ENCODE data around the gene TCTN1. TPM values are rescaled to one million over a fixed set of nuclear protein-coding genes. Genes with fewer than 3 reads are reported as not detected.

TCTN1 gene
- total RNA-seq, 1 experiment from 2014 or later = 58.3 TPM

- no peaks in the 10 kb centered on the region for H4K20me1 ChIP-seq (ENCODE audit: insufficient read depth)
- ChIA-PET POLR2A (ENCODE audit: unreplicated experiment) (no interaction called here), CTCF (no interaction called here)
- H3K27ac ChIP-seq = no peak overlapping the region
- no TSS peak for BruUV-seq (replicated peaks)
- intact Hi-C loops (cut with micrococcal nuclease; ENCODE audit: unreplicated experiment) = no loop called here
- no peak for DNase-seq
- H3K36me3 ChIP-seq (ENCODE audit: low read depth) = no peaks in the 10 kb centered on the region
- TF ChIP-seq EZH2 (IDR thresholded peaks at IDR 0.05; ENCODE audit: low read depth) = no peak
- TF ChIP-seq, protein P1, sequence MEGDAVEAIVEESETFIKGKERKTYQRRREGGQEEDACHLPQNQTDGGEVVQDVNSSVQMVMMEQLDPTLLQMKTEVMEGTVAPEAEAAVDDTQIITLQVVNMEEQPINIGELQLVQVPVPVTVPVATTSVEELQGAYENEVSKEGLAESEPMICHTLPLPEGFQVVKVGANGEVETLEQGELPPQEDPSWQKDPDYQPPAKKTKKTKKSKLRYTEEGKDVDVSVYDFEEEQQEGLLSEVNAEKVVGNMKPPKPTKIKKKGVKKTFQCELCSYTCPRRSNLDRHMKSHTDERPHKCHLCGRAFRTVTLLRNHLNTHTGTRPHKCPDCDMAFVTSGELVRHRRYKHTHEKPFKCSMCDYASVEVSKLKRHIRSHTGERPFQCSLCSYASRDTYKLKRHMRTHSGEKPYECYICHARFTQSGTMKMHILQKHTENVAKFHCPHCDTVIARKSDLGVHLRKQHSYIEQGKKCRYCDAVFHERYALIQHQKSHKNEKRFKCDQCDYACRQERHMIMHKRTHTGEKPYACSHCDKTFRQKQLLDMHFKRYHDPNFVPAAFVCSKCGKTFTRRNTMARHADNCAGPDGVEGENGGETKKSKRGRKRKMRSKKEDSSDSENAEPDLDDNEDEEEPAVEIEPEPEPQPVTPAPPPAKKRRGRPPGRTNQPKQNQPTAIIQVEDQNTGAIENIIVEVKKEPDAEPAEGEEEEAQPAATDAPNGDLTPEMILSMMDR (conservative IDR thresholded peaks at IDR 0.05) = no peak
- no peak overlapping the region for H2AFZ ChIP-seq
- no peaks in the 10 kb centered on the region for H3K79me2 ChIP-seq (ENCODE audit: low read depth)
- H3K4me2 ChIP-seq = no peak overlapping the region
- 0 out of 2 replicates have a peak, but pooled peaks cover 3% of the 10 kb centered on the region for H3F3A ChIP-seq (ENCODE audit: insufficient read depth, low read depth)
- no peaks in the 10 kb centered on the region for H3K4me1 ChIP-seq (replicated peaks; ENCODE audit: insufficient read depth)
- no peak overlapping the region for H3K4me3 ChIP-seq
- no peaks in the 10 kb centered on the region for H3K9me2 ChIP-seq (ENCODE audit: insufficient read depth)
- H3K9me3 ChIP-seq (ENCODE audit: insufficient read depth, low read depth) = no peaks in the 10 kb centered on the region
- no peaks in the 10 kb centered on the region for H3K27me3 ChIP-seq (ENCODE audit: insufficient read depth, low read depth)
These were observed 42.2 kb downstream of the TCTN1 start for GRCh38 chr12:110656071-110656655.

DNA sequence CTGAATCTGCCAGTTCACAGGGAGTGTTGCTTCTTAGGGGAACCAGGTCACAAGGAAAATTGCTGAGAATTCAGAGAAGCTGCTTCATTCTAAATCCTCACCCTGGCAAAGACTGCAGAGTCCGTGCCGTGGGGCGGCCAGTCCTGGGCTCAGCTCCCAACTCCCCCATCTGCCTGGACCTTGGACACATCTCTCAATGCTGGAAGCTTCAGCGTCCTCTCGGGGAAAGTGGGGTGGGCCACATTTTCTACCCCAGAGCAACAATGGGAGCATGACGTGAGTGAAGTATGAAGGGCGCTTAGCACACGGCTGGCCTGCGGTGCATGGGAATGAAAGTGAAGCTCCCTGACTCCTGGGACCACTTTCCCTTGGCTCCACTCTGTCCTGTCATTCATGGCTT is 43.8 kb downstream of the TCTN1 start:
- ChIA-PET POLR2A (ENCODE audit: unreplicated experiment) (no interaction called here), CTCF (no interaction called here)
- no TSS peak for BruUV-seq (replicated peaks)
- DNase-seq = no peak
- H3K4me2 ChIP-seq = no peak overlapping the region
- H2AFZ ChIP-seq = no peak overlapping the region
- intact Hi-C loops (cut with micrococcal nuclease; ENCODE audit: unreplicated experiment) = no loop called here
- H3K27me3 ChIP-seq (ENCODE audit: insufficient read depth, low read depth) = no peaks in the 10 kb centered on the region
- H3K27ac ChIP-seq = no peak overlapping the region
- H3K9me3 ChIP-seq (ENCODE audit: insufficient read depth, low read depth) = no peaks in the 10 kb centered on the region
- no peaks in the 10 kb centered on the region for H3K9me2 ChIP-seq (ENCODE audit: insufficient read depth)
- no peaks in the 10 kb centered on the region for H3K4me1 ChIP-seq (replicated peaks; ENCODE audit: insufficient read depth)
- no peak overlapping the region for H3K4me3 ChIP-seq
- no peaks in the 10 kb centered on the region for H4K20me1 ChIP-seq (ENCODE audit: insufficient read depth)
- H3K36me3 ChIP-seq (ENCODE audit: low read depth) = no peaks in the 10 kb centered on the region
- 0 out of 2 replicates have a peak, but pooled peaks cover under 1% of the 10 kb centered on the region for H3F3A ChIP-seq (ENCODE audit: insufficient read depth, low read depth)
- TF ChIP-seq EZH2 (IDR thresholded peaks at IDR 0.05; ENCODE audit: low read depth) = no peak
- TF ChIP-seq, protein P1 (conservative IDR thresholded peaks at IDR 0.05) = no peak
- H3K79me2 ChIP-seq (ENCODE audit: low read depth) = no peaks in the 10 kb centered on the region

- Histone ChIP-seq H3K4me1 (replicated peaks; ENCODE audit: insufficient read depth) (no peaks in the 10 kb centered on the region), H4K20me1 (ENCODE audit: insufficient read depth) (no peaks in the 10 kb centered on the region), H3K79me2 (ENCODE audit: low read depth) (no peaks in the 10 kb centered on the region), H3K9me3 (ENCODE audit: insufficient read depth, low read depth) (no peaks in the 10 kb centered on the region), H3K27ac (no peak overlapping the region), H3K9me2 (ENCODE audit: insufficient read depth) (no peaks in the 10 kb centered on the region), H3K4me3 (no peak overlapping the region), H3K36me3 (ENCODE audit: low read depth) (no peaks in the 10 kb centered on the region), H2AFZ (no peak overlapping the region), H3F3A (ENCODE audit: insufficient read depth, low read depth) (no peaks in the 10 kb centered on the region), H3K4me2 (no peak overlapping the region), H3K27me3 (ENCODE audit: insufficient read depth, low read depth) (no peaks in the 10 kb centered on the region)
- BruUV-seq (replicated peaks) = no TSS peak
- TF ChIP-seq, protein P1 (conservative IDR thresholded peaks at IDR 0.05) = no peak
- TF ChIP-seq EZH2 (IDR thresholded peaks at IDR 0.05; ENCODE audit: low read depth) = no peak
- POLR2A ChIA-PET (ENCODE audit: unreplicated experiment) = no interaction called here
- DNase-seq = no peak
- intact Hi-C loops (cut with micrococcal nuclease; ENCODE audit: unreplicated experiment) = no loop called here
- CTCF ChIA-PET = no interaction called here
These were observed 44.3 kb downstream of the TCTN1 start for GRCh38 chr12:110658242-110658641.

All from PC-9 (cell line).